ENCODE results near the gene GRP.

Gene GRP

GRCh38 chr18:59268721-59269562, 49.0 kb downstream of the GRP start:
- DNase-seq: peak; percentile 72

- no peak for DNase-seq
Observed at GRCh38 chr18:59269563-59270119, 49.7 kb downstream of the GRP start.

GRCh38 chr18:59270689-59271257, 50.8 kb downstream of the GRP start:
- no peak for DNase-seq

GRCh38 chr18:59271606-59272220, 51.8 kb downstream of the GRP start:
- DNase-seq: no peak

GRCh38 chr18:59272221-59272888, 52.4 kb downstream of the GRP start:
- DNase-seq: no peak

- DNase-seq: no peak
Observed at GRCh38 chr18:59272891-59273758, 53.2 kb downstream of the GRP start, which contains the start of gene RAX. TSS of gene RAX (minus strand) at chr18:59273454. CDS start at chr18:59273206, 248 bp downstream.

- DNase-seq: no peak
Observed at GRCh38 chr18:59273759-59274532, 54.0 kb downstream of the GRP start.

GRCh38 chr18:59274533-59274928, 54.6 kb downstream of the GRP start:
- DNase-seq: no peak

GRCh38 chr18:59275406-59275949, 55.5 kb downstream of the GRP start:
- no peak for DNase-seq

- DNase-seq: no peak
Observed at GRCh38 chr18:59276047-59276446, 56.1 kb downstream of the GRP start.

- no peak for DNase-seq
Observed at GRCh38 chr18:59278793-59279192, 58.8 kb downstream of the GRP start.

GRCh38 chr18:59279193-59279592, 59.2 kb downstream of the GRP start:
- DNase-seq: no peak

- DNase-seq: no peak
Observed at GRCh38 chr18:59279722-59280121, 59.8 kb downstream of the GRP start.
